OCI-LY3 (cell line): ENCODE results near the gene TGFBR1.

Experiments
- H2AFZ ChIP-seq: fragments of 200-600, 300-600 bp; shearing (Covaris generic); 2 replicates; pipeline ENCODE4 v1.6.0; 2014; ENCODE audit warnings: antibody characterized with exemption, low read depth, low read length
- H3K27ac ChIP-seq: fragments of 200-600, 300-600 bp; sonication (generic); 2 replicates; pipeline ENCODE4 v1.5.1; 2014; ENCODE audit warnings: mild to moderate bottlenecking, low read length, moderate library complexity, mixed read lengths
- H3K27me3 ChIP-seq: fragments of 200-600, 300-600 bp; sonication (generic); 2 replicates; pipeline ENCODE4 v1.6.1; 2014; ENCODE audit warnings: low read depth, low read length, mixed read lengths
- H3K36me3 ChIP-seq: fragments of 200-600, 300-600 bp; sonication (generic); replicated peaks from 2 replicates; pipeline ENCODE3; 2014; ENCODE audit warnings: low read depth, low read length, mixed read lengths
- H3K4me1 ChIP-seq: fragments of 300-600, 200-600 bp; sonication (generic); 2 replicates; pipeline ENCODE4 v1.6.1; 2014; ENCODE audit warnings: low read length, mixed read lengths
- H3K4me2 ChIP-seq: fragments of 200-600, 300-600 bp; sonication (generic); 2 replicates; pipeline ENCODE4 v1.6.1; 2014; ENCODE audit warnings: low read length, mixed read lengths
- H3K4me3 ChIP-seq: fragments of 300-600, 200-600 bp; sonication (generic); 2 replicates; pipeline ENCODE4 v1.5.1; 2014; ENCODE audit warnings: antibody characterized with exemption, mild to moderate bottlenecking, low read length, moderate library complexity
- H3K79me2 ChIP-seq: fragments of 300-600, 200-600 bp; shearing (Covaris generic); 2 replicates; pipeline ENCODE4 v1.6.1; 2014; ENCODE audit warnings: mild to moderate bottlenecking, low read length, mixed read lengths
- H3K9ac ChIP-seq: fragments of 300-600, 200-600 bp; shearing (Covaris generic); 2 replicates; pipeline ENCODE4 v1.6.0; 2014; ENCODE audit warnings: mild to moderate bottlenecking, low read length, moderate library complexity
- H3K9me3 ChIP-seq: fragments of 200-600, 300-600 bp; shearing (Covaris generic); 2 replicates; pipeline ENCODE4 v1.6.1; 2014; ENCODE audit warnings: low read length, mixed read lengths; ENCODE audit not compliant: insufficient read depth
- H4K20me1 ChIP-seq: fragments of 200-600, 300-600 bp; sonication (generic); 2 replicates; pipeline ENCODE4 v1.6.1; 2016; ENCODE audit warnings: low read length, mixed read lengths; ENCODE audit not compliant: insufficient read depth
- EZH2phosphoT487 ChIP-seq: fragments of 200-600 bp; shearing (Covaris generic); IDR thresholded peaks from 2 replicates; pipeline ENCODE4 v1.6.1; 2018; ENCODE audit warnings: antibody characterized with exemption, mixed run types, low read depth
- TF ChIP-seq, protein P1 (sequence below): fragments of 200-600, 300-600 bp; sonication (generic); IDR thresholded peaks from 2 replicates; pipeline ENCODE4 v1.5.1; 2014; ENCODE audit warnings: antibody characterized with exemption, low read length, low read depth

TGFBR1 gene

DNA sequence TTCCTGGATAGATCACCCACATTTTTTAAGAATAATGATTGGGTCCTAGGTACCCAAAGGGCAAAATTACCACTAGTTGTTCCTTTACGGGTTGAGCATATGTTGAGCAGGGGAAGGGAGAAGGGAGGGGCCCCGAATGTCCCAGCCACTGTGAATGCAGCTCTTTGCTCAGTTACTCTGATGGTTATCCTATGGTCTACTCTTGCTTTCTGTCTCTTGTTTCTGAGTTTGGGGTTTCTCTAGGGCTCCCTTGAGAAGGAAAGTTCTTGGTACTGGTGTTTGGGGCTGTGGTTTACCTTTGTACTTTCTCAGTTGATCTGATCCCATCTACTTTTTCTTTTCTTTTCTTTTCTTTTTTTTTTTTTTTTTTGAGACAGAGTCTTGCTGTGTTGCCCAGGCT, 61.2 kb downstream of the TGFBR1 start:
- Histone ChIP-seq H3K4me3 (peak overlapping the region; percentile 86), H3K4me2 (peak overlapping the region; percentile 75), H4K20me1 (peaks cover 18% of the 10 kb centered on the region; the same call in 1 of the 2 replicates), H3K27me3 (no peaks in the 10 kb centered on the region), H3K9me3 (no peaks in the 10 kb centered on the region), H2AFZ (no peak overlapping the region), H3K79me2 (peaks cover 46% of the 10 kb centered on the region), H3K36me3 (peaks cover 23% of the 10 kb centered on the region), H3K4me1 (peaks cover 52% of the 10 kb centered on the region), H3K9ac (peak overlapping the region; percentile 90), H3K27ac (peak overlapping the region; percentile 86)
- TF ChIP-seq, protein P1, sequence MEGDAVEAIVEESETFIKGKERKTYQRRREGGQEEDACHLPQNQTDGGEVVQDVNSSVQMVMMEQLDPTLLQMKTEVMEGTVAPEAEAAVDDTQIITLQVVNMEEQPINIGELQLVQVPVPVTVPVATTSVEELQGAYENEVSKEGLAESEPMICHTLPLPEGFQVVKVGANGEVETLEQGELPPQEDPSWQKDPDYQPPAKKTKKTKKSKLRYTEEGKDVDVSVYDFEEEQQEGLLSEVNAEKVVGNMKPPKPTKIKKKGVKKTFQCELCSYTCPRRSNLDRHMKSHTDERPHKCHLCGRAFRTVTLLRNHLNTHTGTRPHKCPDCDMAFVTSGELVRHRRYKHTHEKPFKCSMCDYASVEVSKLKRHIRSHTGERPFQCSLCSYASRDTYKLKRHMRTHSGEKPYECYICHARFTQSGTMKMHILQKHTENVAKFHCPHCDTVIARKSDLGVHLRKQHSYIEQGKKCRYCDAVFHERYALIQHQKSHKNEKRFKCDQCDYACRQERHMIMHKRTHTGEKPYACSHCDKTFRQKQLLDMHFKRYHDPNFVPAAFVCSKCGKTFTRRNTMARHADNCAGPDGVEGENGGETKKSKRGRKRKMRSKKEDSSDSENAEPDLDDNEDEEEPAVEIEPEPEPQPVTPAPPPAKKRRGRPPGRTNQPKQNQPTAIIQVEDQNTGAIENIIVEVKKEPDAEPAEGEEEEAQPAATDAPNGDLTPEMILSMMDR: no peak
- TF ChIP-seq EZH2phosphoT487: no peak

DNA sequence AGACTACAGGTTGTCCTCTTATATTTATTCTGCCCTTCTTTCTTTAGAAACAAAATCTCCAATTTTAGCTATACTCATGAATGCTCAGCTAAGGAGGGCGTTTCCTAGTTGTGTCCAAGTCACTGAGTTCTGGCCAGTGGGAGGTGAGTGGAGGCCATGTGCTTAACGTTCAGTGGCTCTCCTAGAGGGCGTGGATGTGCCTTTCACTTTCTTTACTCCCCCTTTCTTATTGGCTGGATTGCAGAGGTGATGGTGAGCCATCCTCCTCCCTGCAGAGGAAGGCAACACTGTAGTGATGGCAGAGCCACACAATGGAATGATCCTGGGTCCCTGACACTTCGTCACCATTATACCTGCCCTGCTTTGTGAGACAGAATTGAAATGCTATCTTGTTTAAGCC, 62.2 kb downstream of the TGFBR1 start:
- Histone ChIP-seq H3K36me3 (peaks cover 27% of the 10 kb centered on the region), H3K4me3 (peak overlapping the region; percentile 86), H4K20me1 (peaks cover 18% of the 10 kb centered on the region; the same call in 1 of the 2 replicates), H3K4me1 (peaks cover 52% of the 10 kb centered on the region), H3K27ac (peak overlapping the region; percentile 86), H3K9me3 (no peaks in the 10 kb centered on the region), H2AFZ (no peak overlapping the region), H3K79me2 (peaks cover 46% of the 10 kb centered on the region), H3K9ac (peak overlapping the region; percentile 32), H3K27me3 (no peaks in the 10 kb centered on the region), H3K4me2 (peak overlapping the region; percentile 75)
- TF ChIP-seq, protein P1: no peak
- no peak for TF ChIP-seq EZH2phosphoT487

DNA sequence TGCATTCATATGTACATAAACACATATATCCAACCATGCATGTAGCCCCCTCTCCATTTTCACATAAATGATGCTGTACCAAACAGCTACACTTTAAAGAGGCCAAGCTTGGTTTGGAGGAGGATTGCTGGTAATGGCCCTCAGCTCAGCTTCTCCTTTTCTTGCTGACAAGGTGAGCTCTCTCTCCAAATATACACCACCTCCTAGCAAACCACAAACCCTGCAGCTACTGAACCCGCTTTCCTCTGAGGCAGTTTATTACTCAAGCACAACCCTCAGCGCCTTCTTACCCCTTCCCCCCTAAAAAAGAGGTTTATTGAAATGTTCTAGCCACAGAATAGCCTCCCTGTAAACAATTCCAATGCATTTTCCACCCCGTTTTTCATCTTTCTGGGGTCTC, 62.8 kb downstream of the TGFBR1 start:
- no peaks in the 10 kb centered on the region for H3K27me3 ChIP-seq
- peaks cover 33% of the 10 kb centered on the region for H3K36me3 ChIP-seq
- H3K4me3 ChIP-seq: peak overlapping the region; percentile 86
- TF ChIP-seq, protein P1: no peak
- no peak for TF ChIP-seq EZH2phosphoT487
- H3K4me1 ChIP-seq: peaks cover 48% of the 10 kb centered on the region
- H3K9ac ChIP-seq: peak overlapping the region; percentile 43; the same call in 1 of the 2 replicates
- no peaks in the 10 kb centered on the region for H3K9me3 ChIP-seq
- peaks cover 21% of the 10 kb centered on the region; the same call in 1 of the 2 replicates for H4K20me1 ChIP-seq
- peaks cover 46% of the 10 kb centered on the region for H3K79me2 ChIP-seq
- no peak overlapping the region for H2AFZ ChIP-seq
- peak overlapping the region; percentile 86; the same call in 1 of the 2 replicates for H3K27ac ChIP-seq
- peak overlapping the region; percentile 75 for H3K4me2 ChIP-seq

DNA sequence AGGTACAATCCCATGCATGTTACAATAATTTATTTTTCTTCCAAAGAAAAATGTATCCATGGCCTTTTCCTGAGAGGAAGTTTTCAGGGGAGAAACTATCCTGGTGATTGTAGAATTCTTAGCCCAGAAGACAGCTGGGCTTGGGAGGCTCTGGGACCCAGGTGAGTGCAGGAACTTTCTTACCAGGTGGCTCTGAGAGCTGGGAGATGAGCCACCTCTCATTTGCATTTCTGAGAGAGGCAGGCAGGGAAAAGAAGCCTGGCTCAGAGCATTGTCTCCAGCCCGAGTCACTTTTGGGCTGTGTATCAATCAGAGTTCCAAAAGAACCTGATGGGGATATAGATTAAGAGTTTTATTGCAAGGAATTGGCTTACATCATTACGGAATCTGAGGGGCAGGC, 64.2 kb downstream of the TGFBR1 start:
- peaks cover 33% of the 10 kb centered on the region; the same call in 1 of the 2 replicates for H4K20me1 ChIP-seq
- H3K9me3 ChIP-seq: no peaks in the 10 kb centered on the region
- H3K9ac ChIP-seq: no peak overlapping the region
- no peak overlapping the region for H2AFZ ChIP-seq
- peaks cover 46% of the 10 kb centered on the region for H3K36me3 ChIP-seq
- no peak for TF ChIP-seq EZH2phosphoT487
- TF ChIP-seq, protein P1: no peak
- no peak overlapping the region for H3K27ac ChIP-seq
- no peak overlapping the region for H3K4me2 ChIP-seq
- peaks cover 47% of the 10 kb centered on the region for H3K79me2 ChIP-seq
- H3K4me3 ChIP-seq: no peak overlapping the region
- peaks cover 54% of the 10 kb centered on the region for H3K4me1 ChIP-seq
- no peaks in the 10 kb centered on the region for H3K27me3 ChIP-seq
